HepG2 (cell line): ENCODE results near the gene SCRT2. TPM values are rescaled to one million over a fixed set of nuclear protein-coding genes. Genes with fewer than 3 reads are reported as not detected.

Experiments
- CEBPB ChIP-seq: IDR thresholded peaks from 2 replicates; pipeline ENCODE4 v1.6.1; 2011; ENCODE audit warnings: low read depth, low read length, improper control_type of control experiment, borderline replicate concordance
- KLF6 ChIP-seq: IDR thresholded peaks from 2 replicates; pipeline ENCODE4 v1.8.0; 2016; ENCODE audit warnings: missing biosample characterization, missing genetic modification reagents
- LCORL ChIP-seq, 2 experiments: fragments of 450-650 bp in 1 of 2; sonication (generic) in 1 of 2; formaldehyde crosslinking in 1 of 2; IDR thresholded peaks; 2 replicates each; pipeline versions ENCODE4 v1.5.0 to v1.6.1; 2017 to 2020; ENCODE audit warnings: antibody characterized with exemption in 1 of 2, missing genetic modification reagents in 1 of 2
- PCBP2 ChIP-seq: fragments of 200-400 bp; formaldehyde crosslinking; optimal IDR thresholded peaks from 2 replicates; pipeline ENCODE3; 2018; ENCODE audit warnings: low read length, low read depth; ENCODE audit not compliant: poor library complexity, severe bottlenecking
- REXO4 ChIP-seq: sonication (generic); formaldehyde crosslinking; IDR thresholded peaks from 2 replicates; pipeline ENCODE4 v1.8.0; 2022; ENCODE audit warnings: missing genetic modification reagents, mild to moderate bottlenecking, borderline replicate concordance
- RXRA ChIP-seq: sonication (generic); formaldehyde crosslinking; IDR thresholded peaks from 2 replicates; pipeline ENCODE4 v1.5.1; 2020; ENCODE audit warnings: missing genetic modification reagents
- THAP11 ChIP-seq: IDR thresholded peaks from 2 replicates; pipeline ENCODE4 v1.6.1; 2016; ENCODE audit warnings: missing biosample characterization, missing genetic modification reagents
- ZBTB40 ChIP-seq, 2 experiments: fragments of 450-650 bp in 1 of 2; sonication (generic) in 1 of 2; formaldehyde crosslinking in 1 of 2; IDR thresholded peaks; 2 replicates each; pipeline versions ENCODE4 v1.6.1 to v1.8.0; 2016 to 2022; ENCODE audit warnings: antibody characterized with exemption in 1 of 2, mild to moderate bottlenecking in 1 of 2, missing genetic modification reagents in 1 of 2
- ZNF180 ChIP-seq: sonication (generic); formaldehyde crosslinking; IDR thresholded peaks from 2 replicates; pipeline ENCODE4 v1.4.0; 2020; ENCODE audit warnings: low read depth, missing genetic modification reagents, borderline replicate concordance
- ZNF275 ChIP-seq: sonication (generic); formaldehyde crosslinking; IDR thresholded peaks from 2 replicates; pipeline ENCODE4 v1.8.0; 2022; ENCODE audit warnings: missing genetic modification reagents, mild to moderate bottlenecking, inconsistent platforms, borderline replicate concordance
- ZNF331 ChIP-seq: sonication (generic); formaldehyde crosslinking; IDR thresholded peaks from 2 replicates; pipeline ENCODE4 v1.4.0; 2020; ENCODE audit warnings: missing genetic modification reagents
- ZNF382 ChIP-seq: sonication (generic); formaldehyde crosslinking; IDR thresholded peaks from 2 replicates; pipeline ENCODE4 v1.5.0; 2020; ENCODE audit warnings: missing genetic modification reagents, mild to moderate bottlenecking, borderline replicate concordance
- ZNF569 ChIP-seq: sonication (generic); formaldehyde crosslinking; IDR thresholded peaks from 2 replicates; pipeline ENCODE4 v1.5.0; 2020; ENCODE audit warnings: mild to moderate bottlenecking, missing genetic modification reagents, moderate library complexity, borderline replicate concordance
- polyA plus RNA-seq, 8 experiments: library from polyadenylated mRNA; depleted of rRNA in 3 of 8; stranded (reverse) in 7 of 8; unstranded in 1 of 8; fragments of >200 nt; fragmentation: Illumina TruSeq in 4 of 8; extraction: Trizol in 4 of 8; gene quantifications; 2 replicates each; pipeline versions ENCODE4 v1.2.1 to v1.2.3, GENCODE V29; 2011 to 2016; ENCODE audit warnings: low read depth in 4 of 8, missing spikeins in 1 of 8, mixed read lengths in 1 of 8; ENCODE audit not compliant: insufficient read depth in 1 of 8
- total RNA-seq, 5 experiments: library from RNA; depleted of rRNA; stranded (reverse); fragments of >200 nt; fragmentation: Illumina TruSeq; extraction: Trizol; gene quantifications; 2 replicates each; pipeline ENCODE4 v1.2.3, GENCODE V29; 2016; ENCODE audit warnings: low read depth in 1 of 5
- TF ChIP-seq, protein P1 (sequence below): sonication (generic); formaldehyde crosslinking; IDR thresholded peaks from 2 replicates; pipeline ENCODE4 v1.4.0; 2020; ENCODE audit warnings: missing genetic modification reagents, borderline replicate concordance

Gene SCRT2
- total and polyA plus RNA-seq, 2 of the 13 experiments (the other 11 are each of a cell fraction or from before 2014, with no cell fraction given): not detected

DNA sequence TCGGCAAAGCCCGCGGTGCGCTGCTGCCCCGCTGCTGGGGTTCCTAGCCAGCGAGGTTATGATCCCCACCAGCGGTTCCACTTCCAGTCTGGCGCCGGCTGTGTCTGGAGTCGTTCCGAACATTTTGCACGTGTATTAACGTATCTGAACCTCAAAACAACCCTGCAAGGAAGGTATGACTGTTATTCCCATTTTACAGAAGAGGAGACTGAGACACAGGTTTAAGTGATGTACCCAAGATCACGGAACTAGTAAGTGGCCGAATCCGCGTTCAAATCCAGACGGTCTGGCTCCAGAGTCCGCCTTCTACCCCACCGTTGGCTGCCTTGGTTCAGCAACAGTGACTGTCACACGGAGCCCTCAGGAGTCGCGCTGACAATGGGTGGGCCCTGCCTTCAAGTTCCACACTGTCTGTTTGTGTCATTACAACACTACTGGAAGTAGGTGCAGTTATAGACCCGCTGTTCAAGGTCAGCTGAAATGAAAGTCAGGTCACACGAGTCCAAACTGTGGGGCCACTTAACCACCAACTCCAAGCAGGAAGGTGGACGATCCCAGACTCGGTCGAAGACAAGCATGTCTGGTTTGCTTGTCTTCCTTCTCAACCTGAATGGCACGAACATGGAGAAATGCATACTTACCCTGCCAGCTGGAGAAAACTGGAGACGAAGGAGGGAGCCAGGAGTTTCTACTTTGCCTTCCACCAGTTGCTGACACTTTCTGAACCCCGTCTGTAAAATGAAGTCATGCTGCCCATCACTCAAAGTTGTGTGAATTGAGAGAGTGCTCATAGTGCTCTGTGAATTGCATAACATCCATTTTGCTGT lies 21.8 kb downstream of the SCRT2 start (continued):
- TF ChIP-seq ZBTB40 (IDR thresholded peaks at IDR 0.05) (no peak), ZBTB40 (CRISPR knock-in tag; IDR thresholded peaks at IDR 0.05) (no peak; the same call in 1 of the 2 replicates), ZNF180 (CRISPR knock-in tag) (no peak), KLF6 (CRISPR knock-in tag) (peak; percentile 61; the same call in 1 of the 2 replicates), ZNF569 (CRISPR knock-in tag) (0 out of 2 replicates have a peak, but pooled peaks have one; percentile 86), ZNF331 (no peak; the same call in none of the 2 replicates), RXRA (CRISPR knock-in tag) (peak; percentile 85), CEBPB (peak; percentile 64), PCBP2 (no peak), REXO4 (CRISPR knock-in tag) (no peak), ZNF382 (CRISPR knock-in tag) (no peak), THAP11 (no peak; the same call in 1 of the 2 replicates), ZNF275 (no peak; the same call in none of the 2 replicates), LCORL (IDR thresholded peaks at IDR 0.05) (no peak), LCORL (CRISPR knock-in tag; IDR thresholded peaks at IDR 0.05) (no peak)
- TF ChIP-seq, protein P1, sequence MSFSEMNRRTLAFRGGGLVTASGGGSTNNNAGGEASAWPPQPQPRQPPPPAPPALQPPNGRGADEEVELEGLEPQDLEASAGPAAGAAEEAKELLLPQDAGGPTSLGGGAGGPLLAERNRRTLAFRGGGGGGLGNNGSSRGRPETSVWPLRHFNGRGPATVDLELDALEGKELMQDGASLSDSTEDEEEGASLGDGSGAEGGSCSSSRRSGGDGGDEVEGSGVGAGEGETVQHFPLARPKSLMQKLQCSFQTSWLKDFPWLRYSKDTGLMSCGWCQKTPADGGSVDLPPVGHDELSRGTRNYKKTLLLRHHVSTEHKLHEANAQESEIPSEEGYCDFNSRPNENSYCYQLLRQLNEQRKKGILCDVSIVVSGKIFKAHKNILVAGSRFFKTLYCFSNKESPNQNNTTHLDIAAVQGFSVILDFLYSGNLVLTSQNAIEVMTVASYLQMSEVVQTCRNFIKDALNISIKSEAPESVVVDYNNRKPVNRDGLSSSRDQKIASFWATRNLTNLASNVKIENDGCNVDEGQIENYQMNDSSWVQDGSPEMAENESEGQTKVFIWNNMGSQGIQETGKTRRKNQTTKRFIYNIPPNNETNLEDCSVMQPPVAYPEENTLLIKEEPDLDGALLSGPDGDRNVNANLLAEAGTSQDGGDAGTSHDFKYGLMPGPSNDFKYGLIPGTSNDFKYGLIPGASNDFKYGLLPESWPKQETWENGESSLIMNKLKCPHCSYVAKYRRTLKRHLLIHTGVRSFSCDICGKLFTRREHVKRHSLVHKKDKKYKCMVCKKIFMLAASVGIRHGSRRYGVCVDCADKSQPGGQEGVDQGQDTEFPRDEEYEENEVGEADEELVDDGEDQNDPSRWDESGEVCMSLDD (CRISPR knock-in tag): peak; percentile 36; the same call in 1 of the 2 replicates
